ENCODE data around the gene MLLT10. TPM values are rescaled to one million over a fixed set of nuclear protein-coding genes. Genes with fewer than 3 reads are reported as not detected.
"Not testable (repeated sequence)": the region's sequence is repeated elsewhere in the genome, so short reads cannot be mapped to it uniquely, and the experiment has no call there.

Gene MLLT10
- polyA plus RNA-seq, 4 donors, result 8.9 to 34.3 (median 13.4) TPM

DNA sequence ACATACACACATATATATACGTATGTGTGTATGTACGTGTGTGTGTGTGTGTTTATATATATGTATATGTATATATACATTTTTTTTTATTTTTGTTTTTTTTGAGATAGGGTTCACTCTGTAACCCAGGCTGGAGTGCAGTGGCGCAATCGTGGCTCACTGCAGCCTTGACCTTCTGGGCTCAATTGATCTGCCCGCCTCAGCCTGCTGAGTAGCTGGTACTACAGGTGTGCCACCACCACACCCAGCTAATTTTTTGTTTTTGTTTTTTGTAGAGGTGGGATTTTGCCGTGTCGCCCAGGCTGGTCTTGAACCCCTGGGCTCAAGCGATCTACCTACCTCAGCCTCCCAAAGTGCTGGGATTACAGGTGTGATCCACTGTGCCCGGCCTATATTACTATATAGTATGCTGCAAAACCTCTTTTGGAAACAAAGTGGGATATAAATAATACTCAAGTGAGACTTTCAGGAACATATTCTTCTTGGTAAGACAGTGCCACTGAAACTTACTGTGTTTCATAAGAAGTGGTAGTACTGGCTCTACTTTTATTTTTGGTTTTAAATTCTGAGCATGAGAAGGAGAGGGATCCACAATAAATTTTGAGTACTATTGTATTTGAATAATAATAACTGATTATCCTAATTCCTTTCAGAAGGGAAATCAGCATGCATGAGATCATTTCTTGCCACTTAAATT is 51.0 kb downstream of the MLLT10 start:
- 88 to 92% (median 88%) methylated on average over 9 of the region's 9 CpGs for WGBS, 3 donors
- H3K9me3 ChIP-seq (ENCODE audit: control insufficient read depth in 2 of 2, insufficient read depth in 1 of 2, low read depth in 1 of 2, low read length in 1 of 2), result no peaks in the 10 kb centered on the region
- H3K27ac ChIP-seq (ENCODE audit: low read depth in 1 of 3, low read length in 2 of 3), result no peak overlapping the region
- H3K4me3 ChIP-seq (ENCODE audit: low read depth in 1 of 3, low read length in 3 of 3), result no peak overlapping the region
- no peaks in the 10 kb centered on the region for H3K27me3 ChIP-seq (ENCODE audit: control insufficient read depth in 3 of 3, insufficient read depth in 3 of 3, low read length in 3 of 3)
- peaks cover 0 to 30% (median 0%) of the 10 kb centered on the region in 3 donors for H3K36me3 ChIP-seq (ENCODE audit: control insufficient read depth in 3 of 3, insufficient read depth in 2 of 3, low read depth in 1 of 3, low read length in 3 of 3)
- FAIRE-seq (no peak), DNase-seq (no peak)
- H3K4me1 ChIP-seq (ENCODE audit: control insufficient read depth in 3 of 3, insufficient read depth in 2 of 3, low read depth in 1 of 3, low read length in 2 of 3), result no peaks in the 10 kb centered on the region

DNA sequence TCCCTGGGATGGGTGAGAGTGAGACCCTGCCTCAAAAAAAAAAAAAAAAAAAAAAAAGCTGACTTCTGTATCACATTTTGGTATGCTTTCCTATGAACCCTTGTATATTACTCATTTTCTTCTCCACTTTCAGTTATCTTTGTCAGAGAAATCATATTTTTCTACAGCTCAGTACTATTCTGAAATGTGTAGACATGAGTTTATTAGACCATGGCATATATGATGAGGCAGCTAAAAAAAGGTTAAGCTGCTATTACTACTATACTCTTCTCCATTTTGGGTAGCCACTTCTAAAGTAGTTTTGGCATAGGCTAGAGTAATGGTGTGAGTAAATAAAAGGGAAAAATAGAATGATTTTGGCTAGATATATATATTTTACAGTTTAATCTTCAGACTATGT is 53.4 kb downstream of the MLLT10 start:
- Histone ChIP-seq H3K27ac (ENCODE audit: low read depth in 1 of 3, low read length in 2 of 3) (no peak overlapping the region), H3K4me1 (ENCODE audit: control insufficient read depth in 3 of 3, insufficient read depth in 2 of 3, low read depth in 1 of 3, low read length in 2 of 3) (no peaks in the 10 kb centered on the region), H3K9me3 (ENCODE audit: control insufficient read depth in 2 of 2, insufficient read depth in 1 of 2, low read depth in 1 of 2, low read length in 1 of 2) (no peaks in the 10 kb centered on the region), H3K4me3 (ENCODE audit: low read depth in 1 of 3, low read length in 3 of 3) (no peak overlapping the region), H3K27me3 (ENCODE audit: control insufficient read depth in 3 of 3, insufficient read depth in 3 of 3, low read length in 3 of 3) (no peaks in the 10 kb centered on the region), H3K36me3 (ENCODE audit: control insufficient read depth in 3 of 3, insufficient read depth in 2 of 3, low read depth in 1 of 3, low read length in 3 of 3) (peaks cover 0 to 31% (median 0%) of the 10 kb centered on the region in 3 donors)
- DNase-seq (no peak), FAIRE-seq (no peak)

DNA sequence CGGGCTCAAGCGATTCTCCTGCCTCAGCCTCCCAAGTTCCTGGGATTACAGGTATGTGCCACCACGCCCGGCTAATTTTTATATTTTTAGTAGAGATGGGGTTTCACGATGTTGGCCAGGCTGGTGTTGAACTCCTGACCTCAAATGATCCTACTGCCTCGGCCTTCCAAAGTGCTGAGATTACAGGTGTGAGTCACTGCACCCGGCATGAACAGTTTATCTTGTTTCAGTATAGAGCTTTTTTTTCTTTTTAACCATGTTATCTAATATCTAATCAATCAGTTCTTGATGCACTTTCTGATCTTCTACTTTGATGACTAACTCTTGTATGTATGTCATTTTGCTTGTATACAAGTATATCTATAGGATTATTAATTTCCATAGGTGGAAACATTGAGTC is 54.1 kb downstream of the MLLT10 start:
- not testable (repeated sequence) for H3K27ac ChIP-seq (ENCODE audit: low read depth in 1 of 3, low read length in 2 of 3); H3K27me3 ChIP-seq (ENCODE audit: control insufficient read depth in 3 of 3, insufficient read depth in 3 of 3, low read length in 3 of 3); FAIRE-seq; H3K4me1 ChIP-seq (ENCODE audit: control insufficient read depth in 3 of 3, insufficient read depth in 2 of 3, low read depth in 1 of 3, low read length in 2 of 3); H3K4me3 ChIP-seq (ENCODE audit: low read depth in 1 of 3, low read length in 3 of 3); H3K9me3 ChIP-seq (ENCODE audit: control insufficient read depth in 2 of 2, insufficient read depth in 1 of 2, low read depth in 1 of 2, low read length in 1 of 2)
- peaks cover 0 to 32% (median 0%) of the 10 kb centered on the region in 3 donors for H3K36me3 ChIP-seq (ENCODE audit: control insufficient read depth in 3 of 3, insufficient read depth in 2 of 3, low read depth in 1 of 3, low read length in 3 of 3)
- DNase-seq, result peak in 1 of 2 donors; percentile 28
- 57 to 75% (median 62%) methylated on average over 7 of the region's 7 CpGs for WGBS, 3 donors

DNA sequence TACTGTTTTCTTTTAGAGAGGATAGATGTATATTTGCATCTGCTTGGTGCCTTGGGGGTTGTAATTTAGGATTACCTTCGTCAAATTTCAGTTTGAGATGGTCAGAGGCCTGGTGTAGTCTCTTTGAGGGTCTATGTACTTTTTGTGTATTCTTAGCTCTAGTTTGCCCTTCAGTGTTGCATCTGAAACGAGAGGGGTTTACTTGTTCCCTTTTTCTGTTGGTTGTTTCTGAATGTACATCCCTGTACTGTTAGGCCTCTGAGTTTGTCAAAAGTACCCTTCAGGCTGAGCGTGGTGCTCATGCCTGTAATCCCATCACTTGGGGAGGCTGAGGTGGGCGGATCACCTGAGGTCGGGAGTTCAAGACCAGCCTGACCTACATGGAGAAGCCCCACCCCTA is 60.0 kb downstream of the MLLT10 start:
- Histone ChIP-seq H3K27me3 (ENCODE audit: control insufficient read depth in 3 of 3, insufficient read depth in 3 of 3, low read length in 3 of 3) (no peaks in the 10 kb centered on the region), H3K27ac (ENCODE audit: low read depth in 1 of 3, low read length in 2 of 3) (no peak overlapping the region), H3K36me3 (ENCODE audit: control insufficient read depth in 3 of 3, insufficient read depth in 2 of 3, low read depth in 1 of 3, low read length in 3 of 3) (peaks cover 0 to 30% (median 3%) of the 10 kb centered on the region in 3 donors), H3K4me1 (ENCODE audit: control insufficient read depth in 3 of 3, insufficient read depth in 2 of 3, low read depth in 1 of 3, low read length in 2 of 3) (no peaks in the 10 kb centered on the region), H3K9me3 (ENCODE audit: control insufficient read depth in 2 of 2, insufficient read depth in 1 of 2, low read depth in 1 of 2, low read length in 1 of 2) (no peaks in the 10 kb centered on the region), H3K4me3 (ENCODE audit: low read depth in 1 of 3, low read length in 3 of 3) (no peak overlapping the region)
- 93 to 96% (median 94%) methylated on average over 5 of the region's 5 CpGs for WGBS, 3 donors
- DNase-seq (no peak), FAIRE-seq (no peak)

DNA sequence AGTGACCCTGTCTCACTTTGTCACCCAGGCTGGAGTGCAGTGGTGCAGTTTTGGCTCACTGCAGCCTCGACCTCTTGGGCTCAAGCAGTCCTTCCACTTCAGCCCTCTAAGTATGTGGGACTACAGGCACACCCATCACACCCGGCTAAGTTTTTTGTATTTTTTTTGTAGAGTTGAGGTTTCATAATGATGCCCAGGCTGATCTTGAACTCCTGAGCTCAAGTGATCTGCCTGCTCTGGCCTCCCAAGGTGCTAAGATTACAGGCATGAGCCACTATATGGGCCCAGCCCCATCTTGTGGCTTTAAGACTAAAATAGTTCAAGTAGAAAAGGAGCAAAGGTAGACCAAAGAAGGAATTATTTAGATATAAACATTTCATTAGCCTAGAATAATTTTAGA is 65.5 kb downstream of the MLLT10 start:
- 84 to 94% (median 86%) methylated on average over 2 of the region's 2 CpGs for WGBS, 3 donors
- DNase-seq (no peak), FAIRE-seq (no peak)
- Histone ChIP-seq H3K4me3 (ENCODE audit: low read depth in 1 of 3, low read length in 3 of 3) (no peak overlapping the region), H3K27ac (ENCODE audit: low read depth in 1 of 3, low read length in 2 of 3) (no peak overlapping the region), H3K4me1 (ENCODE audit: control insufficient read depth in 3 of 3, insufficient read depth in 2 of 3, low read depth in 1 of 3, low read length in 2 of 3) (no peaks in the 10 kb centered on the region), H3K36me3 (ENCODE audit: control insufficient read depth in 3 of 3, insufficient read depth in 2 of 3, low read depth in 1 of 3, low read length in 3 of 3) (peaks cover 0 to 16% (median 6%) of the 10 kb centered on the region in 3 donors), H3K9me3 (ENCODE audit: control insufficient read depth in 2 of 2, insufficient read depth in 1 of 2, low read depth in 1 of 2, low read length in 1 of 2) (no peaks in the 10 kb centered on the region), H3K27me3 (ENCODE audit: control insufficient read depth in 3 of 3, insufficient read depth in 3 of 3, low read length in 3 of 3) (no peaks in the 10 kb centered on the region)

DNA sequence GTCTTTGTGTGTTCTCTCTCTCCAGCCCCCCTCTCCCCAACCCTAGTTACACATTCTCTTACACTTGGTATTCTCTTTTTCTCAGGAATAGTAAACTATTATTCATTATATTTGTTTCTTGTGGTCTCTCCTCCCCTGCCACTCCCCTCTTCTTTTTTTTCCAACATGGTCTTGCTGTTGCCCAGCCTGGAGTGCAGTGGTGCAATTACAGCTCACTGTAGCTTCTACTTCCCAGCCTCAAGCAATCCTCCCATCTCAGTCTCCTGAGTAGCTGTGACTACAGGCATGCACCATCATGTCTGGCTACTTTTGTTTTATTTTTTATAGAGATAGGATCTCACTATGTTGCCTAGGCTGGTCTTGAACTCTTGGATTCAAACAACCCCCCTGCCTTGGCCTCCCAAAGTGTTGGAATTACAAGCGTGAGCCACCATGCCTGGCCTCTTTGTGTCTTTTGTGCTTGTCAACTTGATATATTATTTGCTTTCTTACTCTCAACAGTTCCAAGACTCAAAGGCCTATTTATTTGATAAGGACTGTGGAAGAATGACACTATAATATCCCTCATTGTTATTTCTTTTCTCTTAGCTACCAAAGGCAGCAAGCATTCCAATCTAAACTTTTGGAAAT is 66.9 kb downstream of the MLLT10 start:
- Histone ChIP-seq H3K27ac (ENCODE audit: low read depth in 1 of 3, low read length in 2 of 3) (no peak overlapping the region), H3K4me3 (ENCODE audit: low read depth in 1 of 3, low read length in 3 of 3) (no peak overlapping the region), H3K9me3 (ENCODE audit: control insufficient read depth in 2 of 2, insufficient read depth in 1 of 2, low read depth in 1 of 2, low read length in 1 of 2) (no peaks in the 10 kb centered on the region), H3K27me3 (ENCODE audit: control insufficient read depth in 3 of 3, insufficient read depth in 3 of 3, low read length in 3 of 3) (no peaks in the 10 kb centered on the region), H3K4me1 (ENCODE audit: control insufficient read depth in 3 of 3, insufficient read depth in 2 of 3, low read depth in 1 of 3, low read length in 2 of 3) (no peaks in the 10 kb centered on the region), H3K36me3 (ENCODE audit: control insufficient read depth in 3 of 3, insufficient read depth in 2 of 3, low read depth in 1 of 3, low read length in 3 of 3) (peaks cover 0 to 19% (median 6%) of the 10 kb centered on the region in 3 donors)
- FAIRE-seq (no peak), DNase-seq (no peak)
- 86 to 100% (median 88%) methylated on average over 1 of the region's 1 CpG for WGBS, 3 donors

DNA sequence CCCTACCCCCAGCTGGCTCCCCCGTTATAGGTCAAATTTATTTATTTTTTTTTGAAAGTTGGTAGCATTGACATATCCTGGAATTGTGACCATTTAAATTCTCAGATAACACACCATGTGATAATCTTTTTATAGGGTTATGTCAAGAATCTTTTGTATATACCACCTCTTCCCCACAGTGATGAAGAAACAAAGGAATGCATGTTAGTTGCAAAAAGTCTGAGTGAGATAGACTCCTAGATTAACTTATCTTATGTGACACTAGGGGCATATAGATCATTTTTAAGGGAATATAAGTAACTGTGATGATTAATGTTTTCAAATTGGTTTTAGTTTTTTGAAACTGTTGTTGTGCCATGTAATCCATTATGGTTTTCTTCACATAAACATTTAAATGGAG is 68.3 kb downstream of the MLLT10 start:
- WGBS, 3 donors, result 88 to 92% (median 92%) methylated on average over 1 of the region's 1 CpG
- Histone ChIP-seq H3K4me3 (ENCODE audit: low read depth in 1 of 3, low read length in 3 of 3) (no peak overlapping the region), H3K4me1 (ENCODE audit: control insufficient read depth in 3 of 3, insufficient read depth in 2 of 3, low read depth in 1 of 3, low read length in 2 of 3) (no peaks in the 10 kb centered on the region), H3K27me3 (ENCODE audit: control insufficient read depth in 3 of 3, insufficient read depth in 3 of 3, low read length in 3 of 3) (no peaks in the 10 kb centered on the region), H3K36me3 (ENCODE audit: control insufficient read depth in 3 of 3, insufficient read depth in 2 of 3, low read depth in 1 of 3, low read length in 3 of 3) (peaks cover 0 to 20% (median 7%) of the 10 kb centered on the region in 3 donors), H3K27ac (ENCODE audit: low read depth in 1 of 3, low read length in 2 of 3) (no peak overlapping the region), H3K9me3 (ENCODE audit: control insufficient read depth in 2 of 2, insufficient read depth in 1 of 2, low read depth in 1 of 2, low read length in 1 of 2) (no peaks in the 10 kb centered on the region)
- FAIRE-seq, result no peak
- no peak for DNase-seq

DNA sequence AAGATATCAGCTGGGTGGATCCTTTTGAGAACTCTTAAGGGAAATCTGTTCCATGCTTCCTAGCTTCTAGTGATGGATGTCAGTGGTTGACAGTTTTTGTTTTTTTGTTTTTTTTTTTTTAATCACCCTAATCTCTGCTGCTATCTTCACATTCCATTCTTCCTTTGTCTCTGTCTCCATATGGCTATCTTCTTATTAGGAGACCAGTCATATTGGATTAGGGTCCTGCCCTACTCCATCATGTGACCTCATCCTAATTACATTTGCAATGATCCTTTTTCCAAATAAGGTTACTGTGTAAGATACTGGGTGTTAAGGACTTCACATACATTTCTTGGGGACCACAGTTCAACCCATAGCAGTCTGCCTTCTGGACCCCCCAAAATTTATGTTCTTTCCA is 69.7 kb downstream of the MLLT10 start:
- Histone ChIP-seq H3K27me3 (ENCODE audit: control insufficient read depth in 3 of 3, insufficient read depth in 3 of 3, low read length in 3 of 3) (no peaks in the 10 kb centered on the region), H3K36me3 (ENCODE audit: control insufficient read depth in 3 of 3, insufficient read depth in 2 of 3, low read depth in 1 of 3, low read length in 3 of 3) (peaks cover 0 to 20% (median 7%) of the 10 kb centered on the region in 3 donors), H3K4me1 (ENCODE audit: control insufficient read depth in 3 of 3, insufficient read depth in 2 of 3, low read depth in 1 of 3, low read length in 2 of 3) (no peaks in the 10 kb centered on the region), H3K27ac (ENCODE audit: low read depth in 1 of 3, low read length in 2 of 3) (no peak overlapping the region), H3K4me3 (ENCODE audit: low read depth in 1 of 3, low read length in 3 of 3) (no peak overlapping the region), H3K9me3 (ENCODE audit: control insufficient read depth in 2 of 2, insufficient read depth in 1 of 2, low read depth in 1 of 2, low read length in 1 of 2) (peaks cover 0 to 4% of the 10 kb centered on the region in 2 donors)
- DNase-seq, result no peak
- FAIRE-seq, result no peak

All from small intestine (tissue), 7 donors.